ENCODE data around the gene UPK2.

DNA sequence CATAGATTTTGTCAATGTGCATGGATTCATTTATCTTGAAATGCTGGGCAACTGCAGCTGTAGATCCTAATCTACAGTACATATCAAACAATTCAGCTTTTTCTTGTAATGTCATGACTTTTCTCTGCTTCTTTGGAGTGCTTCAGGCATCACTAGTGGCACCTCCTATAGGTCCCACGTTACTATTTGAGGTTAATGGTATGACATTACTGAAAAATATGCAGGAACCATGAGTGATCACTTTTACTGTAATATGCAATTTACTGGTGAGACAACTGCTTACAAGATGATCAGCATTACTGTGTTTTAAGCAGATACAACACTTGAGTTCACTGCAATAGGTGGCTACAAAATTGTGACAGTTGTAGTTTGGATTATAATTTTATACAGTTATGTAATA lies 44.8 kb downstream of the UPK2 start:
- TF ChIP-seq, protein P1, sequence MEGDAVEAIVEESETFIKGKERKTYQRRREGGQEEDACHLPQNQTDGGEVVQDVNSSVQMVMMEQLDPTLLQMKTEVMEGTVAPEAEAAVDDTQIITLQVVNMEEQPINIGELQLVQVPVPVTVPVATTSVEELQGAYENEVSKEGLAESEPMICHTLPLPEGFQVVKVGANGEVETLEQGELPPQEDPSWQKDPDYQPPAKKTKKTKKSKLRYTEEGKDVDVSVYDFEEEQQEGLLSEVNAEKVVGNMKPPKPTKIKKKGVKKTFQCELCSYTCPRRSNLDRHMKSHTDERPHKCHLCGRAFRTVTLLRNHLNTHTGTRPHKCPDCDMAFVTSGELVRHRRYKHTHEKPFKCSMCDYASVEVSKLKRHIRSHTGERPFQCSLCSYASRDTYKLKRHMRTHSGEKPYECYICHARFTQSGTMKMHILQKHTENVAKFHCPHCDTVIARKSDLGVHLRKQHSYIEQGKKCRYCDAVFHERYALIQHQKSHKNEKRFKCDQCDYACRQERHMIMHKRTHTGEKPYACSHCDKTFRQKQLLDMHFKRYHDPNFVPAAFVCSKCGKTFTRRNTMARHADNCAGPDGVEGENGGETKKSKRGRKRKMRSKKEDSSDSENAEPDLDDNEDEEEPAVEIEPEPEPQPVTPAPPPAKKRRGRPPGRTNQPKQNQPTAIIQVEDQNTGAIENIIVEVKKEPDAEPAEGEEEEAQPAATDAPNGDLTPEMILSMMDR (conservative IDR thresholded peaks at IDR 0.05 in 1 of 2, IDR thresholded peaks at IDR 0.05 in 1 of 2; ENCODE audit: low read depth in 1 of 2, low read length in 2 of 2): no peak
- TF ChIP-seq EZH2 (IDR thresholded peaks at IDR 0.05; ENCODE audit: low read length, missing control alignments): no peak
